Tibial nerve (tissue), 4 donors: ENCODE results near the gene GMDS.

Experiments used
- CTCF ChIP-seq, 5 experiments: fragments of 200-600 bp in 3 of 5; fragments of 450-650 bp in 2 of 5; sonication (generic) in 3 of 5; IDR thresholded peaks; one replicate each; pipeline ENCODE4 v1.5.1; 2016 to 2019; ENCODE audit warnings: antibody characterized with exemption in 5 of 5, mild to moderate bottlenecking in 3 of 5, moderate library complexity in 2 of 5
- EP300 ChIP-seq, 2 donors: sonication (generic); formaldehyde crosslinking; IDR thresholded peaks; one replicate each; pipeline ENCODE4 v1.6.1; 2017; ENCODE audit warnings: antibody characterized with exemption in 2 of 2, mild to moderate bottlenecking in 1 of 2

GRCh38 chr6:2114100-2114499 is 131.3 kb downstream of the GMDS start:
- TF ChIP-seq CTCF (IDR thresholded peaks at IDR 0.05): no peak
- no peak for TF ChIP-seq EP300 (IDR thresholded peaks at IDR 0.05)
